ENCODE data around the gene FGF13.

GRCh38 chrX:138638996-138639395, 72.5 kb downstream of the FGF13 start:
- TF ChIP-seq POLR2A (IDR thresholded peaks at IDR 0.05): no peak
- no peak for TF ChIP-seq CTCF (IDR thresholded peaks at IDR 0.05)
